ENCODE data around the gene TNN.

Gene TNN

DNA sequence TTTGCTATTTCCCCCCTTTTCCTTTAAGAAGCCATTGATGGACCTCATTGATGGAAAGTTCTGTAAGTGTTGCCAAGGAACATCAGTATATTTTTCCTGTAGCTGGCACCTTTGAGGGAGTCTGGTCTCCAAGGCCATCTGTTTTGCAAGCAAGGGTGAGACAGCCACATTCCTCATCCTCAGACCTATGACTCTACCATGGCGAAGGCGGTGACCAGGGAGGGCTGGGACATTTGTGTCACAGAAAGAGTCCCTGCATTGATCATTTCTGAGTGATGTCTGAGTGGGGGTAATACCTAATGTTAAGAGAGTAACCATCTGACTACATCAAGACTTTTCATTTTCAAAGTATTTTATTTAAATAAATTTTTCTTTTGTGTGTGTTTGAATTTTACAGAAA lies 89.6 kb downstream of the TNN start:
- no peak overlapping the region for H3K27ac ChIP-seq
- TF ChIP-seq, protein P1, sequence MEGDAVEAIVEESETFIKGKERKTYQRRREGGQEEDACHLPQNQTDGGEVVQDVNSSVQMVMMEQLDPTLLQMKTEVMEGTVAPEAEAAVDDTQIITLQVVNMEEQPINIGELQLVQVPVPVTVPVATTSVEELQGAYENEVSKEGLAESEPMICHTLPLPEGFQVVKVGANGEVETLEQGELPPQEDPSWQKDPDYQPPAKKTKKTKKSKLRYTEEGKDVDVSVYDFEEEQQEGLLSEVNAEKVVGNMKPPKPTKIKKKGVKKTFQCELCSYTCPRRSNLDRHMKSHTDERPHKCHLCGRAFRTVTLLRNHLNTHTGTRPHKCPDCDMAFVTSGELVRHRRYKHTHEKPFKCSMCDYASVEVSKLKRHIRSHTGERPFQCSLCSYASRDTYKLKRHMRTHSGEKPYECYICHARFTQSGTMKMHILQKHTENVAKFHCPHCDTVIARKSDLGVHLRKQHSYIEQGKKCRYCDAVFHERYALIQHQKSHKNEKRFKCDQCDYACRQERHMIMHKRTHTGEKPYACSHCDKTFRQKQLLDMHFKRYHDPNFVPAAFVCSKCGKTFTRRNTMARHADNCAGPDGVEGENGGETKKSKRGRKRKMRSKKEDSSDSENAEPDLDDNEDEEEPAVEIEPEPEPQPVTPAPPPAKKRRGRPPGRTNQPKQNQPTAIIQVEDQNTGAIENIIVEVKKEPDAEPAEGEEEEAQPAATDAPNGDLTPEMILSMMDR (conservative IDR thresholded peaks at IDR 0.05): no peak
- no peak for TF ChIP-seq ZFX (IDR thresholded peaks at IDR 0.05)

DNA sequence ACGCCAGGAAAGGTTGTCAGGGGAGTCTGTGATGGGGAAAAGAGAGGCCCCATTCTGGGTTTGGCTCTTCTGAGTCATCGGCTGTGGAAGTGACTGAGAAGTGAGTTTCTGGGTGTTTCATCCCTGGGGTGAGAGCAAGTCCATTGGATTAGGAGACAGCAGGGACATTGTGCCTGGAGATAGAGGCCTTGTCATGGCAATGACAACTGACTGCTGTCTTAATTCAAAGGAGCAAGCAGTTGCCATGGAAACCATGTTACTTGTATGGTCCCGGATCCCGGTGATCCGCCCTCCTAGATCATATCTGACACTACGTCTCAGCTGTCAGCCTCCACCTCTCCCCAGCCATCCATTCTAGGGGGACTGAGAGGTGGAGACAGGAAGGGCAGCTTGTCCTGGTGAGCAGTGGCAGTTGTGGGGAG lies 90.5 kb downstream of the TNN start:
- no peak for TF ChIP-seq ZFX (IDR thresholded peaks at IDR 0.05)
- TF ChIP-seq, protein P1 (conservative IDR thresholded peaks at IDR 0.05): no peak
- H3K27ac ChIP-seq: no peak overlapping the region

DNA sequence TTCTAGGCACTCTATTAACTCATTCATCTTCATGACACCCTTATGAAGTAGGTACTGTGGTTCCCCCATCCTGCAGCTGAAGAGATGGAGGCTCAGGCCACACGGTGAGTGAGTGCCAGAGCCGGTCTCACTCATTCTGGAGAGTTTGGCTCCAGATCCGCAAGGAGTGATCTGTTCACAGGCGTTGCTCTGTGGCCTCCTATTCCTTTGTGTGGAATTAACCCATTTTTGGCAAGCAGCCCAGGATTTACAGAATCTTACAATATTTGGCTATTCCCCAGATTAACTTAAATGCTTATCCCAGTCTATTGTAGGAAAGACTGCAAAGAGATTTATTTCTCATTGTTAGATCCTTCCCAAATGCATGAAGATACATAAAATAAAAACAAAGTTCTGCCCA lies 95.3 kb downstream of the TNN start:
- H3K27ac ChIP-seq: no peak overlapping the region
- TF ChIP-seq, protein P1 (conservative IDR thresholded peaks at IDR 0.05): no peak
- no peak for TF ChIP-seq ZFX (IDR thresholded peaks at IDR 0.05)

DNA sequence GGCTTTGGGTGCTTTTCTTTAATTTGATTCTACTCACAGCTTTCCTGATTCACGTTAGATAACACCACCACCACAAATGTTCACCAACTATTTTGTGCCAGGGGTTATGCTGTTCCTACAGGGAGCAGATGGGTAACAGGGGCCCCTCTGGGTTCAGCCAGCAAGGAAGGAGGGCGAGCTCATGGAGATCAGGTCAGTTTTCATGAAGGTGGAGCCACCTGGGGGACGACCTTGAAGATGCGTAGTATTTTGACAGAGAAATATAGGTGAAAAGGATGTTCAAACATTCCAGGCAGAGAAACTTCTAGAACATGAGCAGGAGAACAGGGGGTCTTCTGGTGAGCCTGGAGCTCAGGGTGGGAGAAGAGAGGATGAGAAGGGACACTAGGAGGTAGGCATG lies 96.1 kb downstream of the TNN start:
- TF ChIP-seq ZFX (IDR thresholded peaks at IDR 0.05): no peak
- TF ChIP-seq, protein P1 (conservative IDR thresholded peaks at IDR 0.05): no peak
- H3K27ac ChIP-seq: no peak overlapping the region

DNA sequence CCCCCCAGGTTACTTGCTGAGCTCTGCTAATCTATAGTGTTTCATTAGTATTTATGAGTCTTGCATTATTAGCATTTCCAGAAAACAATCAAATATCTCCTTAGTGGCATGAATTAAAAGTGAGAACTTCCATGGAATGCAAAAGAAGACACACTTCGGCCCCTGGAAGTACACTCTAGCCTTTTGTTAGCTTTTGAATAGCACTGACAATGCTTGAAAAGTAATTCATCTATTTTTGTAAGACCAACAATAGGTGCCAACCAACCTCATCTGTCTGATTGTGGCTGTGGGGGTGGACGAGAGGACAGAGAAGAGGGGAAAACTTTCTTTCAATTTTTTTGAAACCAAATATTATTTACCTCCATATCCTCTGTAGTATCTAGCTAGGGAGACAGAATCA lies 97.1 kb downstream of the TNN start:
- no peak for TF ChIP-seq ZFX (IDR thresholded peaks at IDR 0.05)
- TF ChIP-seq, protein P1 (conservative IDR thresholded peaks at IDR 0.05): no peak
- H3K27ac ChIP-seq: no peak overlapping the region

DNA sequence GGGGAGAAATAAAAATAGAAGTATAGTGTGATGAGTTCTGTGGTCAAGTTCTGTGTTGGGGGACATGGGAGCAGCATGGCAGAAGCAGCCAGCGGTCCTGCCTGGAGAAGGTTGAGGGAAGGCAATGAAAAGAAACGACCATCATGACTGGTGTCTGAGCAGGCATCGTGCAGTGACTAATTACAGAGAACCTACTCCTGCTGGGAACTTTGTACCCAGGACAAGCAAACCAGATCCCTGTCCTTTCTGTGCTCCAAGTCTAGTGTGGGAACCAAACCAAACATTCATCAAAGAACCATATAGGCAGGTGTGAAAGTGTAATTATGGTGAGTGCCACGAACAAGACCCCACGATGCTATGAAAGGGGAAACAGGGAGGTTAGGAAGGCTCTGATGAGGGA lies 99.1 kb downstream of the TNN start:
- TF ChIP-seq, protein P1 (conservative IDR thresholded peaks at IDR 0.05): no peak
- no peak for TF ChIP-seq ZFX (IDR thresholded peaks at IDR 0.05)
- H3K27ac ChIP-seq: no peak overlapping the region

DNA sequence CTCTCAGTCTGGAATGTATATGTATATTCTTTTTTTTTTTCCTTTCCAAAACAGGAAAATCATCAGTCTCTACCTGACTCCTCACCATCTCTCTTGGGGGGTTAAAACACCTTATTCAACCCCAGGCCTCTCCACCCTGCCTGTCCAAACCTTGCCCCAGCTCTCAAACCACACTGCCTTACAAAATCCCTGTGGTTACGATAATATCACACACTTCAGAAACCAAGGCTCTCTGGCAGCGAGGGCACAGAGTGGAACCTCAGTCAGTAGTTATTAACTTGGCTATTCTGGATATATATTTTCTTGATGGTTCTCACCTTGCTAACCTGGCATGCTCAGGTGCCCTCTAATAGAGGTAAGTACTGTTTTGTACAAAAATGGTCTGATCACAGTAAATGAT lies 100.2 kb downstream of the TNN start:
- no peak overlapping the region for H3K27ac ChIP-seq
- TF ChIP-seq, protein P1 (conservative IDR thresholded peaks at IDR 0.05): no peak
- no peak for TF ChIP-seq ZFX (IDR thresholded peaks at IDR 0.05)
